ENCODE results near the gene EIF4E3.

DNA sequence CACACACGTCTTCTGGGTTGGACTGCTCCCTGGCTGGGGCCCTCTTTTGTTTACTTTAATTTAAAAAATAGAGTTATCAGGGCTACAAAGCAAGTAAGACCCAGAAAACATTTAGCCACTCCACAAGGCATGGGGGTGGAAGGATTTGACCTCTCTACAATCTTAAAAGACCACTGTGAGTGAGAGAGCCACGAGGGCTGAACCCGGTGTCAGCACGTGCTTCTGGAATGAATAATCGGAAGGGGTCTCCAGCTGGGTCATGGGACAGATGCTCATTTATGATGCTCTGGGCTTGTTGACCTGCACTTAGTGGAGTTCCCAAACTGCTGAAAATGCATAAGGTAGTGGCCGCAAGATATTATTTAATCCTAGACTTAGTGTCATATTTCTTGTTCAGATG lies 52.4 kb downstream of the EIF4E3 start:
- TF ChIP-seq POLR2A (IDR thresholded peaks at IDR 0.05) = no peak
- TF ChIP-seq, protein P1, sequence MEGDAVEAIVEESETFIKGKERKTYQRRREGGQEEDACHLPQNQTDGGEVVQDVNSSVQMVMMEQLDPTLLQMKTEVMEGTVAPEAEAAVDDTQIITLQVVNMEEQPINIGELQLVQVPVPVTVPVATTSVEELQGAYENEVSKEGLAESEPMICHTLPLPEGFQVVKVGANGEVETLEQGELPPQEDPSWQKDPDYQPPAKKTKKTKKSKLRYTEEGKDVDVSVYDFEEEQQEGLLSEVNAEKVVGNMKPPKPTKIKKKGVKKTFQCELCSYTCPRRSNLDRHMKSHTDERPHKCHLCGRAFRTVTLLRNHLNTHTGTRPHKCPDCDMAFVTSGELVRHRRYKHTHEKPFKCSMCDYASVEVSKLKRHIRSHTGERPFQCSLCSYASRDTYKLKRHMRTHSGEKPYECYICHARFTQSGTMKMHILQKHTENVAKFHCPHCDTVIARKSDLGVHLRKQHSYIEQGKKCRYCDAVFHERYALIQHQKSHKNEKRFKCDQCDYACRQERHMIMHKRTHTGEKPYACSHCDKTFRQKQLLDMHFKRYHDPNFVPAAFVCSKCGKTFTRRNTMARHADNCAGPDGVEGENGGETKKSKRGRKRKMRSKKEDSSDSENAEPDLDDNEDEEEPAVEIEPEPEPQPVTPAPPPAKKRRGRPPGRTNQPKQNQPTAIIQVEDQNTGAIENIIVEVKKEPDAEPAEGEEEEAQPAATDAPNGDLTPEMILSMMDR (IDR thresholded peaks at IDR 0.05) = no peak
- TF ChIP-seq POLR2AphosphoS5 (IDR thresholded peaks at IDR 0.05) = no peak
